Measurements from ENCODE around the gene SLC38A10.

- TF ChIP-seq CTCF (IDR thresholded peaks at IDR 0.05), result no peak
- TF ChIP-seq POLR2A (IDR thresholded peaks at IDR 0.05), result no peak
Observed at GRCh38 chr17:81337476-81337879, 42.4 kb upstream of the SLC38A10 start.
